ENCODE data around the gene MYO7B. TPM values are rescaled to one million over a fixed set of nuclear protein-coding genes. Genes with fewer than 3 reads are reported as not detected.
A peak's percentile ranks its signal among the peaks of the same experiment; 100 is the strongest.

MYO7B gene
- total RNA-seq, 1 experiment from 2014 or later, result 12.7 TPM

DNA sequence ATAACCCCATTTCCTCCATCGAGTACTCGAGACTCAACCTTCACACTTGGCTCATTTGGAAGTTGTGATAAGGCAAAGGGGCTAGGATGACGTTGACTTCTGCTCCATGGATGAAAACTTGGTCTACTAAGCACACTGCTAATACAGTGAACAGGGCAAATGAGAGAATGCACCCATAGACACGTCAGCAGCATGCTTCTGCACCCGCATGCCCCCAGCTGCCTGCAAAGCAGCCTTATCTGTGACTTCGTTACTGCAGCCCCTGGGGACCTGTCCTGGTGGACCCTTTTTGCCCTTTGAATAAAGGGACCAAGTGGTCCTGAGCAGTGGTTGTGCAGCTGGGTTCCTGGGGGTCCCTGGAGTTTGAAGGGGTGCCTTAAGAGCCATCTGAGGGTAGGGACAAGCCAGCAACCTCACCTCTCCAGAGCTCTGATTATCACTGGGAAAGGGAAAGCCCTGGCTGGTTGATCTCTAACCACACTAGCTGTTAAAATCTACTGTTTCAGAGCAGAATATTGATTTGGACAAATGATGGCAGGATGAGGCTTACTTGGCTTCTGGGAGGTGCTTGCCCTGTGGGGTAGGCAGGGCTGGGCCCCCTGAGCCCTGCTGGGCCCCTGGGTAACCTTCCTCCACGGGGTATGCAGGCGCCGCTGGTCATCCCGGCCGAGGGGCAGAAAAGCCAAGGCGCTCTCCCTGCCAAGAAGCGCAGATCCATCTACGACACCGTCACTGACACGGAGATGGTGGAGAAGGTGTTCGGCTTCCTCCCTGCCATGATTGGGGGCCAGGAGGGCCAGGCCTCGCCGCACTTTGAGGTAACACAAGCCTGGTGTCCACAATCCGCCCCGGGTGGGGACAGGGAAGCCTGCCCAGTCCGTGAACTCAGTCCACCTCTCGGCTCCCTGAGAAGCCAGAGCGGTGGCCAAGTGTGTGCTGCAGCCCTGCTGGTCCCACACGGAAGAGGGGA, 72.9 kb downstream of the MYO7B start:
- DNase-seq (ENCODE audit: low read depth), result no peak

GRCh38 chr2:127609031-127609751, 73.7 kb downstream of the MYO7B start:
- DNase-seq (ENCODE audit: low read depth), result no peak

- no peak for DNase-seq (ENCODE audit: low read depth)
Observed at GRCh38 chr2:127609818-127610217, 74.3 kb downstream of the MYO7B start.

DNA sequence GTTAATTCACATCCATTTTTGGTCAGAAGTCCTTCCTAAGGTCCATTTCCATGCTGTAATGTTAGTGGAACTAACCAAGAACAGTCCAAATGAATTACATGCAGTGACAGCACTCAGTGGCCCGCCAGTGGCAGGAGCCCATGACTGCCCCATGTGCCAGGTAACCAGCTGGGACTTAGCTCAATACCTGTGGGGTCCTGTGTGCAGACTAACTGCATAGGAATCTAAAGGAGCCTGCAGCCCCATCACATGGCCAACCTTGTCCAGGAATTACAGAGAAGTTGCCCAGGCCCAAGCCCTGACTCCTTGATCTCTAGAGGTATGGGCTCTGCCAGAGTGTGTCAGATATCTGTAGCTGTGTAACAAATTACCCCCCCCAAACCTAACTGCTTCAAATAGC, 75.1 kb downstream of the MYO7B start:
- DNase-seq (ENCODE audit: low read depth), result no peak

GRCh38 chr2:127611076-127611925, 75.8 kb downstream of the MYO7B start:
- DNase-seq (ENCODE audit: low read depth), result no peak

- DNase-seq (ENCODE audit: low read depth), result no peak
Observed at GRCh38 chr2:127612111-127612822, 76.8 kb downstream of the MYO7B start.

GRCh38 chr2:127614246-127614645, 78.8 kb downstream of the MYO7B start:
- no peak for DNase-seq (ENCODE audit: low read depth)

DNA sequence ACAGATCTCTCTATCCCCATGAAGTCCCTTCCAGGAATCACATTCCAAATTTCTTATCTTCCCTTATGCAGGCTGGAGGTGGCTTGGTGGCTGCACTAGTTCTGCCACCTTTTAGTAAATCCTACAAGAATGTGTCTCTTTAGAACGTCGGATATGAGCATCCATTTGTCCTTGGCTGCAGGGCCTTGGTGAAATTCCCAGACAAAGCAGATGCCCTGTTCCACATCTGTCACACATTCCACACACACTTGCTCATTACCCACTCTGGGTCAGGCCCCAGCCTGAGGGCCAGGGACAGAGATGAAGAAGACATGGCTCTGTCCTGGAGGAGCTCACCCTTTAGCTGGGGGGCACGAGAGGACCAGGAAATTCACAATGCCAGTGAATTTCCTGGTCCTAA, 79.2 kb downstream of the MYO7B start:
- peak; percentile 99 for DNase-seq (ENCODE audit: low read depth)

DNA sequence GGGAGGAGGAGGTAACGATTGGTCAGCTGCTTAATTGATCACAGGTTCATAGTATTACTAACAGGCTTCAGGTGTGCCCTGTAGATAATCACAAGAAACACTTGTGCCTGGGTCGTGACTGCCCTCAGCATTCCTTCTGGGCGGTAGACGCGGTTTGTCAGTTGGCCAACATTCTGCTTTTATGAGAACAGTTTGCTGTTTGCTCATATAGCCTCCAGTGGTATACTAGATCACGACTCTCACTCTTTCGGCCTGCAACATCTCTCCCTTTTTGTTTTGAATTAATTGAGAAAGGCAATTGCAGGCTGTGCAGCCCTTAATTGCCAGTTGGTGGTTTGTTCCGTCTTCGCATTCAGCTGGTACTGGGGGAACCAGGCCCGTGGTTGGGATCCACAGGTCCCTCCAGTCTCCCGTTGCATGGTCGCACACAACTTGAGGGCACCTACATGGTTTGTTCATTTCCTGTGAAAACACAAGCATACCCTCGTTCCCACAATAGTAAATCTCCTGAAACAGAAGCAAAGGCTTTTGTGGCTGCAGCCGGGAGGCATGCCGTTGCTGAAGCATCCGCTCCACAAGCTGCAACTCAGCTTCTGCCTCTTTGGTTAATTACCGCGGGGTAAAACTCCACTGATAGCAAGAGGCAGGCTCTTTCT, 80.2 kb downstream of the MYO7B start:
- DNase-seq (ENCODE audit: low read depth), result peak; percentile 97

DNA sequence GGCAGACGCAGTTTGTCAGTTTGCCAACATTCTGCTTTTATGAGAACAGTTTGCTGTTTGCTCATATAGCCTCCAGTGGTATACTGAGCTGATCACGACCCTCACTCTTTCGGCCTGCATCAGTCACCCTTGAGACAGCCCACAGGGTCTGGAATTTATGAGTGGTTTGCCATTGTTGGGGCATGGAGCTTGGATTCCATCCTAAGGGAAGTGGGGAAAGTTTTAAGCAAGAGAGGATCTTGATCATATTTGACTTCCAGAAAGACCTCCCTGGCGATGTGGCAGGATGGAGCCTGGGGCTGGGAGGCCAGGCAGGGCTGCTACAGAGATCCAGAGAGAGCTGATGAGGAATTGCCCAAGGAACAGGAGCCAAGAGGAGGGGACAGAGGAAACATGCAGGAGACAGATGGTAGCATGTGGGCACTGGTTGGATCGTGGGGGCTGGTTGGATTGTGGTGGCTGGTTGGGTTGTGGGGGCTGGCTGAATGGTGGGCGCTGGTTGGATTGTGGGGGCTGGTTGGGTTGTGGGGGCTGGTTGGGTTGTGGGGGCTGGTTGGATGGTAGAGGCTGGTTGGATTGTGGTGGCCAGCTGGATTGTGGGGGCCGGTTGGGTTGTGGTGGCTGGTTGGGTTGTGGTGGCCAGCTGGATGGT, 83.2 kb downstream of the MYO7B start:
- DNase-seq (ENCODE audit: low read depth), result peak; percentile 80

DNA sequence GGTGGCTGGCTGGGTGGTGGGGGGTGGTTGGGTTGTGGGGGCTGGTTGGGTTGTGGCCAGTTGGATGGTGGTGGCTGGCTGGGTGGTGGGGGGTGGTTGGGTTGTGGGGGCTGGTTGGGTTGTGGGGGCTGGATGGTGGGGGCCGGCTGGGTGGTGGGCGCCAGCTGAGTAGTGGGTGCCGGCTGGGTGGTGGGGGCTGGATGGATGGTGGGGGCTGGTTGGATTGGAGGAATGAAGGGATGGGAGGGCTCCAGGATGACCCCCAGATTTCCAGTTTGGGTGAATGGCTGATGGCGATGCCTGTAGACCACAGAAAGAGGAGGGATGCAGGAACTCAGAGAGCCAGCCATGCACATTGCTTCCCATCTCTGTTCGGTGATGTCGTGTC, 83.7 kb downstream of the MYO7B start:
- DNase-seq (ENCODE audit: low read depth), result no peak

- DNase-seq (ENCODE audit: low read depth), result peak; percentile 79
Observed at GRCh38 chr2:127619877-127620705, 84.6 kb downstream of the MYO7B start.

DNA sequence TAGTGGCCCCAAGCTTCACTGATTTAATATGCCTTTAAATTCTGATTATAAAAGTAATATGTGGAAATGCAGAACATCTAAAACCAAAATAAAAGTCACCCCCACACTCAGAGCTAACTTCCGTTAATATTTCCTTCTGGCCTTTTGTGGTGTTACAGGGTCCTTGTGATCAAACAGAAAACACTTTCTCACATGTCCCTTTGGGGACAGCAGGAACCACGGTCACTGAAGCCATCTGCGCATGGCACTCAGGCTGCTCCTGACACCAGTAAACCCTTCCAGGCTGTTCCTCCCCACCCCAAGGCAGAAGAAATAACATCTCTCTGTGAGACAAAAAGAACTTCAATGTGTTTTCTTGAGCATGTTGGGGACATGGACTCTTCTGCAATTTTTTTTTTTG, 85.4 kb downstream of the MYO7B start:
- no peak for DNase-seq (ENCODE audit: low read depth)

- DNase-seq (ENCODE audit: low read depth), result no peak
Observed at GRCh38 chr2:127621981-127622431, 86.5 kb downstream of the MYO7B start.

- DNase-seq (ENCODE audit: low read depth), result no peak
Observed at GRCh38 chr2:127622561-127623387, 87.3 kb downstream of the MYO7B start.

- peak; percentile 75 for DNase-seq (ENCODE audit: low read depth)
Observed at GRCh38 chr2:127623388-127624319, 88.2 kb downstream of the MYO7B start.

DNA sequence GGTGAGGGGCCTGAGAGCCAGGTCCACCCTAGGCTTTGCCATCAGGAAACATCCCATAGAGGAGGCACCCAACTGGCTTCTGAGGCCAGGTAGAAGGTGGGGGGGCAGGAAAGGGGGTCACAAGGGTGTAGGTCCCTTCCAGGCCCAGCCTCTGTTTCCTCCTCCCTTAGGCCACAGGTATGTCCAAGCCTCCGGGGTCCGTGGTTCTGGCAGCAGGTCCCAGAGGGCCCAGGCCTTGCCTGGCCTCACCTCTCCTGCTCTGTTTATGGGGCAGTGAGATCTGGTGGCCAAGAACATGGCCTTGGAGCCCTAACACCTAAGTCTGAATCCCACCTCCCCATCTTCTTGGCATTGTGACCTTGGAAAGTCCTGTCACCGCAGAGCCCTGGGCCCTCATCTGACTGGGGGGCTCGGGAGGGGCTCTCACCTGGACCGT, 88.9 kb downstream of the MYO7B start:
- no peak for DNase-seq (ENCODE audit: low read depth)
